Cerebellar cortex (tissue), 1 donor: ENCODE results near the gene STC2.

Source experiments
- DNase-seq: peaks from one replicate; pipeline ENCODE4 v3.0.0-alpha.2; 2015; ENCODE audit warnings: low spot score

Gene STC2

GRCh38 chr5:173265433-173265832, 62.8 kb downstream of the STC2 start:
- no peak for DNase-seq
